Right atrium auricular region (tissue), 2 donors: ENCODE results near the gene ATXN2. TPM values are rescaled to one million over a fixed set of nuclear protein-coding genes. Genes with fewer than 3 reads are reported as not detected.

Experiments used
- DNase-seq: peaks from one replicate; pipeline ENCODE4 v3.0.0-alpha.2; 2019; ENCODE audit warnings: low spot score
- H3K27ac ChIP-seq, 2 donors: fragments of 200-600 bp; sonication (generic); 1 replicate in 1 of 2; 2 replicates in 1 of 2; pipeline ENCODE4 v1.5.1; 2016 to 2019
- H3K27me3 ChIP-seq, 2 donors: fragments of 200-600 bp; sonication (generic); one replicate each; pipeline versions ENCODE4 v1.5.1 to v1.6.0; 2017 to 2019
- H3K36me3 ChIP-seq: fragments of 200-600 bp; sonication (generic); one replicate; pipeline ENCODE4 v1.5.1; 2016
- H3K4me1 ChIP-seq, 2 donors: fragments of 200-600 bp; sonication (generic); one replicate each; pipeline versions ENCODE4 v1.5.1 to v1.6.0; 2017 to 2019
- H3K4me3 ChIP-seq, 2 donors: fragments of 200-600 bp; sonication (generic); 1 replicate in 1 of 2; 2 replicates in 1 of 2; pipeline ENCODE4 v1.5.1; 2017 to 2019; ENCODE audit warnings: mild to moderate bottlenecking in 1 of 2, moderate library complexity in 1 of 2
- H3K9me3 ChIP-seq, 2 donors: fragments of 200-600 bp; sonication (generic); one replicate each; pipeline ENCODE4 v1.5.1; 2019
- total RNA-seq, 2 donors: library from RNA; depleted of rRNA; stranded (reverse); fragments of >200 nt; gene quantifications; one replicate each; pipeline ENCODE4 v1.1.0, GENCODE V29; 2016
- TF ChIP-seq, protein P1 (sequence below), 2 donors: fragments of 200-600 bp; sonication (generic); IDR thresholded peaks; one replicate each; pipeline ENCODE4 v1.5.1; 2019; ENCODE audit warnings: antibody characterized with exemption in 2 of 2

ATXN2 gene
- total RNA-seq, 2 donors from 2014 or later: 33.4 to 36.6 TPM

DNA sequence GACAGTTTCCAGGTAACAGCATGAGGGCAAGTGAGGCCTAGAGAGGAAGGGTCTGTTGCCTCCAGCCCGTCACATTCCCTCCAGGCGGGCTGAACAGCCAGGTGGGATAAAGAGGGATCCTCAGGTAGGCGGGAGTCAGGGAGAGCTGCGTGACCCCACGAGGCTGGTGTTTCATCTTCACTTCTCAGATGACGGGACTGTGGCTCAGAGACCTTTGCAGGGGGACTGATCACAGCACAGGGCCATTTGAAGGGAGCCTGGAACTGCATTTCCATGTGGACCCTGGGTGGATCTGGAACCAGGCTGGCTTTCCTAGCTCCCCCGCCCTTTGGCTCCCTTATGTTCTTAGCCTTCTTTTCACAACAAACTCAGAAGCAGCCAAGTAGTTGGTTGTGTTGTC, 156.0 kb downstream of the ATXN2 start:
- Histone ChIP-seq H3K36me3 (peaks cover 31% of the 10 kb centered on the region), H3K27me3 (no peaks in the 10 kb centered on the region), H3K4me1 (peaks cover 4 to 95% of the 10 kb centered on the region in 2 donors), H3K9me3 (no peaks in the 10 kb centered on the region), H3K27ac (peak overlapping the region; percentile 24 to 84), H3K4me3 (no peak overlapping the region)
- TF ChIP-seq, protein P1, sequence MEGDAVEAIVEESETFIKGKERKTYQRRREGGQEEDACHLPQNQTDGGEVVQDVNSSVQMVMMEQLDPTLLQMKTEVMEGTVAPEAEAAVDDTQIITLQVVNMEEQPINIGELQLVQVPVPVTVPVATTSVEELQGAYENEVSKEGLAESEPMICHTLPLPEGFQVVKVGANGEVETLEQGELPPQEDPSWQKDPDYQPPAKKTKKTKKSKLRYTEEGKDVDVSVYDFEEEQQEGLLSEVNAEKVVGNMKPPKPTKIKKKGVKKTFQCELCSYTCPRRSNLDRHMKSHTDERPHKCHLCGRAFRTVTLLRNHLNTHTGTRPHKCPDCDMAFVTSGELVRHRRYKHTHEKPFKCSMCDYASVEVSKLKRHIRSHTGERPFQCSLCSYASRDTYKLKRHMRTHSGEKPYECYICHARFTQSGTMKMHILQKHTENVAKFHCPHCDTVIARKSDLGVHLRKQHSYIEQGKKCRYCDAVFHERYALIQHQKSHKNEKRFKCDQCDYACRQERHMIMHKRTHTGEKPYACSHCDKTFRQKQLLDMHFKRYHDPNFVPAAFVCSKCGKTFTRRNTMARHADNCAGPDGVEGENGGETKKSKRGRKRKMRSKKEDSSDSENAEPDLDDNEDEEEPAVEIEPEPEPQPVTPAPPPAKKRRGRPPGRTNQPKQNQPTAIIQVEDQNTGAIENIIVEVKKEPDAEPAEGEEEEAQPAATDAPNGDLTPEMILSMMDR (IDR thresholded peaks at IDR 0.05): no peak
- DNase-seq: no peak

DNA sequence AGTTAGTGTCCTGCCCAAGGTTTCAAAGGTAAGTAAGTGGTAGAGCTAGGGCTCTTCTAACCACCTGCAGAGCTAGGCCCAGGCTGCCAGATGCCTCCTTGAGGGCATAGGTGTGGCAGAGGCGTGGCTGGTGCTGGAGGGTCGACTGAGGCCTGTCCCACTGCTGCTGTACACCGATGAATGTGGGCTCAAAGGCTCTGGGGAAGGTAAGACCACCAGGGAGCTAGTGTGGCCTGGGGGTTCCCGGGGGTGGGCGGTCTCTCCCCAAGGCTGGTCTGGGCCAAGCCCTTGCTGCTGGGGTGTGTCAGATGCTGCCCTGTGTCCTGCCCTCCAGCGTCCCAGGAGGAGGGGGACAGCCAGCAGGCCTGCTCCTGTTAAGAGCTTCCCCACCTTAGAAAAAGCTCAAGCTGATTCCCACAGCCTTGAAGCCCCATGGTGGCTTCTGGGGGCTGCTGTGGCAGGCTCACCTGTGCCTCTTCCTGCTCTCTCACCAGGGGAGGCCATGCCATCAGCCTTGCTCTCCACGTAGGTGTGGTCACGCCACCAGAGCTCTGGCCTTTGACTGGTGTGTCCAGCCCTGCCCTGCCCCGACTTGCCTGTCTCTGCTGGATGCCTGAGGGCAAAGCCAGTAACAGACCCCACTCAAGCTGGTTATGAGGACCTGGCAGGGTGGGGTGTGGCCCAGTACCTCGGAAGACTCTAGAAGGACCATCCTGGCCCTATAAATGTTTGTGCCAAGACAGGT, 156.6 kb downstream of the ATXN2 start:
- TF ChIP-seq, protein P1 (IDR thresholded peaks at IDR 0.05): no peak
- H3K36me3 ChIP-seq: peaks cover 25% of the 10 kb centered on the region
- peak overlapping the region; percentile 24 to 84 for H3K27ac ChIP-seq

GRCh38 chr12:111441107-111441928, 157.8 kb downstream of the ATXN2 start:
- Histone ChIP-seq H3K4me1 (peaks cover 4 to 96% of the 10 kb centered on the region in 2 donors), H3K27me3 (no peaks in the 10 kb centered on the region), H3K9me3 (no peaks in the 10 kb centered on the region), H3K27ac (peak overlapping the region; percentile 46 to 84), H3K36me3 (peaks cover 13% of the 10 kb centered on the region), H3K4me3 (no peak overlapping the region)
- DNase-seq: no peak
- TF ChIP-seq, protein P1 (IDR thresholded peaks at IDR 0.05): no peak

More for the DNA sequence above, 156.6 kb downstream of the ATXN2 start:
- H3K9me3 ChIP-seq: no peaks in the 10 kb centered on the region
- no peak overlapping the region for H3K4me3 ChIP-seq
- DNase-seq: no peak
- H3K4me1 ChIP-seq: peaks cover 4 to 95% of the 10 kb centered on the region in 2 donors
- no peaks in the 10 kb centered on the region for H3K27me3 ChIP-seq

DNA sequence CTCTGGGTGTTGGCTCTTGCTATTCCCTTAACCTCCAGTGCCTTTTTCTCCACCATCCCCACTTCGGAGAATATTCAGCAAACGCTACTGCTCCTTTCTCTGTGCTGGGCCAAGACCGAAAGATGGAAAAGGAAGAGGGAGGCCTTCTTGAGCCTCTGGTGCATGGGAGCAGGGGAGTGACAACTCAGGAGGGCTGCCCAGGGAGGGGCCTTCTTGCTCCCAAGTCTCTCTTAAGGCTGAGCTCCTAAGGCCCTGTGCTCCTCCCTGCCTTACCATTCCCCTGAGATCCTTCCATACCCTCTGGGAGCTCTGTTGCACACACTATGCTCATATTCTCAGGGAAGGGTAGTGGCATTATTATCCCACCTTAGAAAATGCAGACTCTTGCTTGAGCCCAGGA, 158.5 kb downstream of the ATXN2 start:
- TF ChIP-seq, protein P1 (IDR thresholded peaks at IDR 0.05): no peak
- Histone ChIP-seq H3K4me1 (peaks cover 4 to 96% of the 10 kb centered on the region in 2 donors), H3K27me3 (no peaks in the 10 kb centered on the region), H3K36me3 (peaks cover 11% of the 10 kb centered on the region), H3K9me3 (no peaks in the 10 kb centered on the region), H3K27ac (peak overlapping the region; percentile 46), H3K4me3 (no peak overlapping the region)
- no peak for DNase-seq

DNA sequence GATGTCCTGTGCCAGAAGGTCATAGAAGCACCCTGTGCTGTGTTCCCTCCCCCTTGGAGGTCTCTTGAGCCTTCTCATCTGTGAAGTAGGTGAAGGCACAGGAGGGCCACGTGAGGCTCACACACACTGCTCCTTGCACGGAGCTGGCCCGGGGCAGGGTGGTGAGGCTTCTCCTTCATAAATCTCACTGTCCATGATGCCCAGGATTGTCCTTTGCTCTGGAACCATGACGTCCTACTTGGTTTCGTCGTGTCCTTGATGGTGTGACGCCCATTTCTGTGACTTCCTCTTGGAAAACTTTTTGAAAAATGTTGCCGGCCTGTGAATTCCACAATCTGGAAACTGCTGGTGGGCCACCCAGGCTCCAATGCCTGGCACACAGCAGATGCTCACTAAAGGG, 159.0 kb downstream of the ATXN2 start:
- H3K27me3 ChIP-seq: no peaks in the 10 kb centered on the region
- peaks cover 11% of the 10 kb centered on the region for H3K36me3 ChIP-seq
- DNase-seq: no peak
- H3K4me3 ChIP-seq: no peak overlapping the region
- peak overlapping the region; percentile 46 for H3K27ac ChIP-seq
- TF ChIP-seq, protein P1 (IDR thresholded peaks at IDR 0.05): no peak
- H3K4me1 ChIP-seq: peaks cover 4 to 96% of the 10 kb centered on the region in 2 donors
- no peaks in the 10 kb centered on the region for H3K9me3 ChIP-seq
